H1 (cell line): ENCODE results near the gene BCL2. TPM values are rescaled to one million over a fixed set of nuclear protein-coding genes. Genes with fewer than 3 reads are reported as not detected.

Source experiments
- CTCF ChIA-PET: fragments of 300-600 bp; sonication (Branson Sonifier 250); formaldehyde crosslinking; loops from one replicate; lab custom pipeline; 2021; ENCODE audit not compliant: partially characterized antibody; lab: Charles Lee
- POLR2A ChIA-PET: fragments of 300-600 bp; sonication (Branson Sonifier 250); formaldehyde crosslinking; loops from one replicate; lab custom pipeline; 2021; ENCODE audit warnings: inconsistent platforms; ENCODE audit not compliant: partially characterized antibody; lab: Charles Lee
- DNase-seq, 2 experiments: peaks; one replicate each; pipeline versions ENCODE4 v3.0.0 to v3.0.0-alpha.2; 2010 to 2022; ENCODE audit warnings: low spot score in 2 of 2, low read depth in 1 of 2, mixed read lengths in 1 of 2
- FAIRE-seq: peaks from 2 replicates; lab custom pipeline; 2011; peaks lifted over from hg19 to GRCh38; lab: Jason Lieb, UNC
- H2AFZ ChIP-seq: 2 replicates; pipeline ENCODE4 v1.8.1; 2012; ENCODE audit warnings: low read length, inconsistent platforms
- H2AK5ac ChIP-seq: 2 replicates; pipeline ENCODE4 v1.6.1; 2013; ENCODE audit warnings: low read depth, low read length
- H2BK120ac ChIP-seq: replicated peaks from 2 replicates; pipeline ENCODE3; 2013; ENCODE audit warnings: low read depth, low read length, inconsistent platforms
- H2BK12ac ChIP-seq: 2 replicates; pipeline ENCODE4 v1.6.1; 2013; ENCODE audit warnings: low read depth, low read length
- H2BK15ac ChIP-seq: 2 replicates; pipeline ENCODE4 v1.6.1; 2013; ENCODE audit warnings: low read length
- H2BK20ac ChIP-seq: 2 replicates; pipeline ENCODE4 v1.6.1; 2013; ENCODE audit warnings: low read length
- H2BK5ac ChIP-seq: 2 replicates; pipeline ENCODE4 v1.6.1; 2013; ENCODE audit warnings: low read depth, low read length
- H3K14ac ChIP-seq: 2 replicates; pipeline ENCODE4 v1.6.1; 2013; ENCODE audit warnings: inconsistent platforms; ENCODE audit not compliant: insufficient read length
- H3K18ac ChIP-seq: 2 replicates; pipeline ENCODE4 v1.6.1; 2013; ENCODE audit warnings: low read length; ENCODE audit errors: extremely low read depth
- H3K23ac ChIP-seq: 2 replicates; pipeline ENCODE4 v1.6.1; 2013; ENCODE audit warnings: inconsistent platforms; ENCODE audit not compliant: insufficient read length
- H3K23me2 ChIP-seq: 2 replicates; pipeline ENCODE4 v1.6.1; 2013; ENCODE audit warnings: low read depth, low read length
- H3K27ac ChIP-seq: 2 replicates; pipeline ENCODE4 v1.6.1; 2011; ENCODE audit warnings: low read depth, low read length, inconsistent platforms
- H3K27me3 ChIP-seq, 4 experiments: replicated peaks in 1 of 4; 1 replicate in 1 of 4; 2 replicates in 3 of 4; pipeline versions ENCODE4 v1.6.1 to v1.8.1; 2011 to 2013; ENCODE audit warnings: low read length in 3 of 4, mild to moderate bottlenecking in 3 of 4, inconsistent platforms in 2 of 4, mixed read lengths in 2 of 4, moderate library complexity in 1 of 4; ENCODE audit not compliant: control insufficient read depth in 3 of 4, insufficient read depth in 3 of 4; ENCODE audit errors: extremely low read depth in 1 of 4
- H3K36me3 ChIP-seq, 4 experiments: 2 replicates each; pipeline versions ENCODE4 v1.6.1 to v1.8.1; 2011 to 2013; ENCODE audit warnings: mild to moderate bottlenecking in 4 of 4, low read length in 3 of 4, moderate library complexity in 2 of 4, control low read depth in 1 of 4, inconsistent platforms in 1 of 4; ENCODE audit not compliant: insufficient read depth in 4 of 4, control insufficient read depth in 2 of 4
- H3K4ac ChIP-seq: replicated peaks from 2 replicates; pipeline ENCODE3; 2013; ENCODE audit warnings: low read length, low read depth, mixed read lengths, inconsistent platforms; ENCODE audit not compliant: insufficient read length
- H3K4me1 ChIP-seq, 4 experiments: replicated peaks in 1 of 4; 1 replicate in 1 of 4; 2 replicates in 3 of 4; pipeline versions ENCODE4 v1.6.1 to v1.8.1; 2011 to 2013; ENCODE audit warnings: low read length in 3 of 4, inconsistent platforms in 2 of 4, mixed read lengths in 1 of 4; ENCODE audit not compliant: insufficient read depth in 4 of 4, control insufficient read depth in 3 of 4
- H3K4me2 ChIP-seq, 2 experiments: 2 replicates each; pipeline versions ENCODE4 v1.6.1 to v1.8.1; 2011 to 2013; ENCODE audit warnings: low read depth in 2 of 2, low read length in 2 of 2, control low read depth in 1 of 2, inconsistent platforms in 1 of 2, mild to moderate bottlenecking in 1 of 2; ENCODE audit not compliant: insufficient read depth in 1 of 2
- H3K4me3 ChIP-seq, 4 experiments: fragments of 200-600, 300-600 bp in 1 of 4; sonication (generic), shearing (Covaris generic), sonication (Bioruptor Twin) in 1 of 4; 2 replicates each; pipeline versions ENCODE4 v1.5.1 to v1.8.1; 2011 to 2016; ENCODE audit warnings: low read length in 4 of 4, low read depth in 3 of 4, control low read depth in 2 of 4, inconsistent platforms in 2 of 4, mild to moderate bottlenecking in 2 of 4, mixed read lengths in 1 of 4, moderate library complexity in 1 of 4; ENCODE audit not compliant: insufficient read depth in 2 of 4; ENCODE audit errors: extremely low read depth in 1 of 4
- H3K56ac ChIP-seq: replicated peaks from 2 replicates; pipeline ENCODE3; 2013; ENCODE audit warnings: low read depth, mild to moderate bottlenecking, mixed read lengths, low read length, inconsistent platforms; ENCODE audit not compliant: insufficient read length
- H3K79me1 ChIP-seq: 2 replicates; pipeline ENCODE4 v1.6.1; 2013; ENCODE audit warnings: low read depth, low read length, control low read depth
- H3K79me2 ChIP-seq, 2 experiments: 2 replicates each; pipeline versions ENCODE4 v1.6.1 to v1.8.1; 2012 to 2013; ENCODE audit warnings: low read length in 2 of 2, mild to moderate bottlenecking in 2 of 2, inconsistent platforms in 1 of 2; ENCODE audit not compliant: insufficient read depth in 2 of 2, control insufficient read depth in 1 of 2
- H3K9ac ChIP-seq, 4 experiments: replicated peaks in 1 of 4; 1 replicate in 1 of 4; 2 replicates in 3 of 4; pipeline versions ENCODE4 v1.6.1 to v1.8.1; 2011 to 2013; ENCODE audit warnings: low read depth in 3 of 4, low read length in 3 of 4, control low read depth in 2 of 4, mild to moderate bottlenecking in 2 of 4, moderate library complexity in 2 of 4, inconsistent platforms in 1 of 4; ENCODE audit errors: extremely low read depth in 1 of 4
- H3K9me3 ChIP-seq, 2 experiments: 2 replicates each; pipeline versions ENCODE4 v1.6.1 to v1.8.1; 2012 to 2013; ENCODE audit warnings: mild to moderate bottlenecking in 2 of 2, moderate library complexity in 2 of 2, control low read depth in 1 of 2, inconsistent platforms in 1 of 2, low read depth in 1 of 2, low read length in 1 of 2, mixed read lengths in 1 of 2; ENCODE audit not compliant: insufficient read depth in 2 of 2
- H4K20me1 ChIP-seq, 2 experiments: replicated peaks in 1 of 2; 2 replicates each; pipeline versions ENCODE3 to v1.8.1; 2011 to 2013; ENCODE audit warnings: inconsistent platforms in 2 of 2, low read length in 2 of 2, mild to moderate bottlenecking in 1 of 2; ENCODE audit not compliant: insufficient read depth in 2 of 2, control insufficient read depth in 1 of 2
- H4K5ac ChIP-seq: 2 replicates; pipeline ENCODE4 v1.6.1; 2013; ENCODE audit warnings: low read length, low read depth, mixed read lengths, inconsistent platforms; ENCODE audit not compliant: insufficient read length
- H4K8ac ChIP-seq: 2 replicates; pipeline ENCODE4 v1.8.0; 2013; ENCODE audit warnings: mild to moderate bottlenecking, moderate library complexity, low read length, inconsistent platforms; ENCODE audit not compliant: insufficient read depth; ENCODE audit errors: extremely low read depth
- H4K91ac ChIP-seq: replicated peaks from 2 replicates; pipeline ENCODE3; 2013; ENCODE audit warnings: low read length, mixed read lengths, inconsistent platforms; ENCODE audit not compliant: insufficient read length
- EP300 ChIP-seq, 2 experiments: IDR thresholded peaks; 1 replicate in 1 of 2; 2 replicates in 1 of 2; pipeline ENCODE4 v1.6.1; 2011 to 2012; ENCODE audit warnings: low read depth in 2 of 2, low read length in 2 of 2, mild to moderate bottlenecking in 2 of 2, borderline replicate concordance in 1 of 2, inconsistent platforms in 1 of 2, moderate library complexity in 1 of 2
- GABPA ChIP-seq: IDR thresholded peaks from 2 replicates; pipeline ENCODE4 v1.6.1; 2011; ENCODE audit warnings: mild to moderate bottlenecking, low read length, moderate library complexity, borderline replicate concordance; ENCODE audit not compliant: insufficient read depth
- KDM5A ChIP-seq: fragments of 200-600 bp; IDR thresholded peaks from 2 replicates; pipeline ENCODE4 v1.7.1; 2012; ENCODE audit warnings: mild to moderate bottlenecking, low read length, inconsistent platforms, mixed read lengths
- MAX ChIP-seq: IDR thresholded peaks from 2 replicates; pipeline ENCODE4 v1.6.1; 2012; ENCODE audit warnings: inconsistent platforms
- SIX5 ChIP-seq: IDR thresholded peaks from 2 replicates; pipeline ENCODE4 v1.6.1; 2011; ENCODE audit warnings: mild to moderate bottlenecking, low read depth, low read length
- SP4 ChIP-seq: IDR thresholded peaks from 2 replicates; pipeline ENCODE4 v1.6.1; 2012; ENCODE audit warnings: low read length, inconsistent platforms
- WGBS, 2 experiments: shearing (Covaris generic) in 1 of 2; methylation state at CpG; one replicate each; pipeline versions ENCODE4 v1.1.6 to v1.1.7; 2013 to 2015; ENCODE audit warnings: low lambda C conversion rate in 2 of 2, mixed read lengths in 2 of 2, inconsistent platforms in 1 of 2, low coverage in 1 of 2, missing lambda C conversion rate in 1 of 2; ENCODE audit not compliant: insufficient replicate concordance in 2 of 2, insufficient coverage in 1 of 2, insufficient read length in 1 of 2; ENCODE audit errors: extremely low coverage in 1 of 2, missing lambda C conversion rate in 1 of 2; 5-methylcytosine and 5-hydroxymethylcytosine counted together
- polyA plus RNA-seq, 7 experiments: library from polyadenylated mRNA; depleted of rRNA in 3 of 7; stranded (reverse) in 5 of 7; unstranded in 2 of 7; fragments of >200 nt in 5 of 7; fragments of 200-250 nt in 2 of 7; gene quantifications; 1 replicate in 5 of 7; 2 replicates in 1 of 7; 4 replicates in 1 of 7; pipeline versions ENCODE4 v1.2.1 to v1.2.3, GENCODE V29; 2011 to 2013; ENCODE audit warnings: missing spikeins in 2 of 7, mixed read lengths in 2 of 7
- total RNA-seq: library from RNA; stranded (reverse); fragmentation: NEBNext Ultra II Directional; extraction: Animal tissue kit (Norgen Biotek cat#: 25700); gene quantifications from 2 replicates; pipeline ENCODE4 v1.2.1, GENCODE V29; 2021

Gene BCL2
- total and polyA plus RNA-seq, 2 of the 8 experiments (the other 6 are each of a cell fraction or from before 2014, with no cell fraction given) = 0.59 to 4.5 TPM

- H3K27me3 ChIP-seq = no peaks in the 10 kb centered on the region; a peak in 1 of 7 replicates
- no peak overlapping the region for H3K23ac ChIP-seq
- no peak overlapping the region for H3K18ac ChIP-seq
- no peak overlapping the region for H3K56ac ChIP-seq
- H4K20me1 ChIP-seq = no peaks in the 10 kb centered on the region
- no peak overlapping the region for H3K4me3 ChIP-seq
- H4K8ac ChIP-seq = no peak overlapping the region
- no peak overlapping the region for H2BK120ac ChIP-seq
- no peaks in the 10 kb centered on the region for H3K79me2 ChIP-seq
- DNase-seq = no peak
- H4K5ac ChIP-seq = no peak overlapping the region
- H3K9ac ChIP-seq = no peak overlapping the region
- CTCF ChIA-PET = interaction anchor here (0.9 to 4.4 kb wide), 8 partner anchors 11 to 126 kb away, joined by 3 to 48 read pairs (median 6); no protein-coding TSS in a partner anchor
- peaks cover 0 to 12% (median 1%) of the 10 kb centered on the region in 4 experiments; a peak in 5 of 7 replicates for H3K4me1 ChIP-seq
- no peak overlapping the region for H2BK20ac ChIP-seq
- FAIRE-seq = no peak
- no peaks in the 10 kb centered on the region for H3K79me1 ChIP-seq
- H2BK12ac ChIP-seq = no peak overlapping the region
- H2AFZ ChIP-seq = no peak overlapping the region
- POLR2A ChIA-PET = no interaction called here
- H3K4ac ChIP-seq = no peak overlapping the region
- no peaks in the 10 kb centered on the region for H3K36me3 ChIP-seq
- H4K91ac ChIP-seq = no peak overlapping the region
- whole genome bisulfite sequencing, 2 experiments = 90% methylated on average over 11 of the region's 11 CpGs; no CpG with 5 or more reads in 1 of the 2 experiments
- no peaks in the 10 kb centered on the region for H3K23me2 ChIP-seq
- H2BK5ac ChIP-seq = no peak overlapping the region
- H2AK5ac ChIP-seq = no peak overlapping the region
- no peaks in the 10 kb centered on the region for H3K9me3 ChIP-seq
- H2BK15ac ChIP-seq = no peak overlapping the region
- no peak overlapping the region for H3K14ac ChIP-seq
- no peak for TF ChIP-seq MAX
- no peak for TF ChIP-seq EP300 (IDR thresholded peaks at IDR 0.05; ENCODE audit: borderline replicate concordance in 1 of 2, low read depth in 2 of 2, low read length in 2 of 2)
- TF ChIP-seq KDM5A = no peak
- TF ChIP-seq GABPA = no peak
- no peak for TF ChIP-seq SIX5
- TF ChIP-seq SP4 = no peak
- no peak overlapping the region for H3K27ac ChIP-seq
- no peak overlapping the region for H3K4me2 ChIP-seq
These were observed 176.2 kb downstream of the BCL2 start for GRCh38 chr18:63143330-63143771.
